Right lobe of liver (tissue), 6 donors: ENCODE results near the gene IFT52. TPM values are rescaled to one million over a fixed set of nuclear protein-coding genes. Genes with fewer than 3 reads are reported as not detected.

Source experiments
- ATAC-seq, 4 donors: fragments of 200-7000 bp; cut with Tn5 transposase; one replicate each; pipeline ENCODE4 v1.9.1; 2020; ENCODE audit warnings: mild to moderate bottlenecking in 4 of 4, moderate library complexity in 4 of 4
- DNase-seq, 3 donors: peaks; one replicate each; pipeline ENCODE4 v3.0.0-alpha.2; 2020
- H3K27ac ChIP-seq, 3 donors: fragments of 200-600 bp; one replicate each; pipeline ENCODE4 v1.8.0; 2022
- H3K27me3 ChIP-seq, 2 donors: fragments of 200-600 bp; one replicate each; pipeline ENCODE4 v1.8.0; 2022
- H3K36me3 ChIP-seq, 4 donors: fragments of 200-600 bp; sonication (generic) in 1 of 4; one replicate each; pipeline versions ENCODE4 v1.5.1 to v1.8.0; 2017 to 2022; ENCODE audit warnings: control low read depth in 1 of 4
- H3K4me1 ChIP-seq, 4 donors: fragments of 200-600 bp; sonication (generic) in 1 of 4; one replicate each; pipeline versions ENCODE4 v1.5.1 to v1.8.0; 2017 to 2022; ENCODE audit warnings: control low read depth in 1 of 4
- H3K4me3 ChIP-seq, 3 donors: fragments of 200-600 bp; one replicate each; pipeline ENCODE4 v1.8.0; 2022
- H3K9me3 ChIP-seq, 4 donors: fragments of 200-600 bp; sonication (generic) in 1 of 4; one replicate each; pipeline versions ENCODE4 v1.5.1 to v1.8.0; 2017 to 2022; ENCODE audit warnings: control low read depth in 1 of 4
- POLR2A ChIP-seq: fragments of 450-650 bp; IDR thresholded peaks from one replicate; pipeline ENCODE4 v1.6.1; 2017; ENCODE audit warnings: antibody characterized with exemption, mild to moderate bottlenecking
- WGBS: methylation state at CpG from one replicate; pipeline ENCODE4 v1.1.6; 2018; ENCODE audit warnings: low coverage, low lambda C conversion rate; ENCODE audit not compliant: insufficient coverage; ENCODE audit errors: missing lambda C conversion rate; 5-methylcytosine and 5-hydroxymethylcytosine counted together
- intact Hi-C, 2 donors: fragments of 100-400 bp; cut with DNase I; formaldehyde crosslinking; loops; one replicate each; pipeline versions ENCODE4 v1.11.2 to v1.14.1; 2022
- total RNA-seq, 6 experiments: library from RNA; depleted of rRNA in 2 of 6; stranded (reverse); fragments of >200 nt in 2 of 6; fragmentation: NEBNext Ultra II Directional in 3 of 6; extraction: Animal tissue kit (Norgen Biotek cat#: 25700) in 3 of 6; gene quantifications; one replicate each; pipeline versions ENCODE4 v1.1.0 to v1.2.4, GENCODE V29; 2016 to 2023
- TF ChIP-seq, protein P1 (sequence below), 4 donors: fragments of 200-600 bp in 3 of 4; fragments of 450-650 bp in 1 of 4; IDR thresholded peaks; one replicate each; pipeline versions ENCODE4 v1.5.1 to v1.8.0; 2016 to 2022; ENCODE audit warnings: antibody characterized with exemption in 4 of 4, mild to moderate bottlenecking in 2 of 4
- donor health status: DM: no; HTN: yes; CAD: no.
- donor health status: DM: no; HTN: no; CAD: no.
- donor health status: DM: no; HTN: no; CAD: no.
- donor health status: DM: no; HTN: yes; CAD: no.
- donor health status: DM: no; HTN: yes; CAD: no.

IFT52 gene
- total RNA-seq, 6 experiments from 2014 or later: 3.4 to 6.0 (median 4.1) TPM

DNA sequence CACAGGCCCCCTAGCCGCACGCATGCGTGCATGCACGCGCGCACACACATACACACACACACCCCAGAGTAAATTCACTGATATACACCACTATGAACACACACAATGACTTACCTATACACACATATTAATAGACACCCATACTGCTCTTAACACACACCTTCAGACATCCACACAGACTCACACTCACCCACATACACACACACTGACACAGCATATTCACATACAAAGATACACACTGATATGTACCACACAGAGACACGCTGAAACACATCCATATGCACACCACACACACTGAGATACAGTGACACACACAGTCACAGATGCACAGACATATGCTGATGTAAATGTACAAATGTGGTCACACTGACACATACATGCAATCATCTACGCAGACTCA lies 26.3 kb upstream of the IFT52 start:
- intact Hi-C loops: no loop called here
- ATAC-seq (no peak), DNase-seq (no peak)
- Histone ChIP-seq H3K36me3 (peaks cover 0 to 48% (median 20%) of the 10 kb centered on the region in 4 donors), H3K4me3 (no peak overlapping the region), H3K4me1 (peaks cover 0 to 13% (median 0%) of the 10 kb centered on the region in 4 donors), H3K9me3 (no peaks in the 10 kb centered on the region), H3K27me3 (no peaks in the 10 kb centered on the region), H3K27ac (no peak overlapping the region)
- TF ChIP-seq POLR2A: no peak
- TF ChIP-seq, protein P1, sequence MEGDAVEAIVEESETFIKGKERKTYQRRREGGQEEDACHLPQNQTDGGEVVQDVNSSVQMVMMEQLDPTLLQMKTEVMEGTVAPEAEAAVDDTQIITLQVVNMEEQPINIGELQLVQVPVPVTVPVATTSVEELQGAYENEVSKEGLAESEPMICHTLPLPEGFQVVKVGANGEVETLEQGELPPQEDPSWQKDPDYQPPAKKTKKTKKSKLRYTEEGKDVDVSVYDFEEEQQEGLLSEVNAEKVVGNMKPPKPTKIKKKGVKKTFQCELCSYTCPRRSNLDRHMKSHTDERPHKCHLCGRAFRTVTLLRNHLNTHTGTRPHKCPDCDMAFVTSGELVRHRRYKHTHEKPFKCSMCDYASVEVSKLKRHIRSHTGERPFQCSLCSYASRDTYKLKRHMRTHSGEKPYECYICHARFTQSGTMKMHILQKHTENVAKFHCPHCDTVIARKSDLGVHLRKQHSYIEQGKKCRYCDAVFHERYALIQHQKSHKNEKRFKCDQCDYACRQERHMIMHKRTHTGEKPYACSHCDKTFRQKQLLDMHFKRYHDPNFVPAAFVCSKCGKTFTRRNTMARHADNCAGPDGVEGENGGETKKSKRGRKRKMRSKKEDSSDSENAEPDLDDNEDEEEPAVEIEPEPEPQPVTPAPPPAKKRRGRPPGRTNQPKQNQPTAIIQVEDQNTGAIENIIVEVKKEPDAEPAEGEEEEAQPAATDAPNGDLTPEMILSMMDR (IDR thresholded peaks at IDR 0.05): no peak
- no CpG with 5 or more reads among the region's 8 CpGs for WGBS

DNA sequence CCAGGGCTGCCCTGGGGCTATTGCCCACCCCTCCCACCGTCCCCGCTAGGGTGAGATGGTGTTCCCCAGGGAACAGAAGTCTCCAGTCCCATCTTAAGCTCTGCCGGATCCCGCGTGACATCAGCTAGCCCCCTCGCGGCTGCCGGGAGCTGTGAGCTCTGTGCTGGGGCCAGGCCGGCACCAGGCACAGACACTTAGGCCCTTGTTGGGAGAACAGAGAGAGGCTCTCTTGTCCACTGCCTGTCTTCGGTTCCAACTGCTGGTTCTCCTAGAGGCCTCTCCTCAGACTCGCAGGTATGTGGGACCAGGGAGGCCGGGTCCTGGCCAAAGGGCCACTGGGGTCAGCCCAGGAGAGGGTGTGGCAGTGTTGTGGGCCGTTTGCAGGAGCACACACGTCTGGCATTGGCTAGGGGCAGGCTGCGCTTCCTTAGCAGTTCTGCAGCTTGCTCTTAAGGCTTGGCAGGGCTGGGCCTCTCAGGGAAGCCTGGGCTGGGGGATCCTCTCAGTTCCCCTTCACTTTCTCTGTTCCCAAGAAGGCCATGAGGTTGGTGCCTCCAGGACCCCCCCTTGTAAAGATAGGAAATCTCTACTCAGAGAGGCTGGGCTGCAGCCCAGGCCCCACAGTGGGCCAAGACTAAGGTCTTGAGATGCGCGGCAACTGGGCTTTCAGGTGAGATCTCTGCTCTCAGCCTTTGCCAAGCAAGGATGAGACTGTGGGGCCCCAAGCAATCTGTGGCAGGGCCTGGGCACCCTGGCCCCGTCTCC lies 25.6 kb upstream of the IFT52 start:
- H3K9me3 ChIP-seq: no peaks in the 10 kb centered on the region
- H3K27ac ChIP-seq: no peak overlapping the region
- 100% methylated on average over 2 of the region's 18 CpGs for WGBS
- ATAC-seq (no peak), DNase-seq (no peak)
- H3K4me1 ChIP-seq: peaks cover 0 to 13% (median 0%) of the 10 kb centered on the region in 4 donors
- no peaks in the 10 kb centered on the region for H3K27me3 ChIP-seq
- TF ChIP-seq POLR2A: no peak
- TF ChIP-seq, protein P1 (IDR thresholded peaks at IDR 0.05): no peak
- intact Hi-C loops: no loop called here
- peaks cover 0 to 55% (median 25%) of the 10 kb centered on the region in 4 donors for H3K36me3 ChIP-seq
- no peak overlapping the region for H3K4me3 ChIP-seq

DNA sequence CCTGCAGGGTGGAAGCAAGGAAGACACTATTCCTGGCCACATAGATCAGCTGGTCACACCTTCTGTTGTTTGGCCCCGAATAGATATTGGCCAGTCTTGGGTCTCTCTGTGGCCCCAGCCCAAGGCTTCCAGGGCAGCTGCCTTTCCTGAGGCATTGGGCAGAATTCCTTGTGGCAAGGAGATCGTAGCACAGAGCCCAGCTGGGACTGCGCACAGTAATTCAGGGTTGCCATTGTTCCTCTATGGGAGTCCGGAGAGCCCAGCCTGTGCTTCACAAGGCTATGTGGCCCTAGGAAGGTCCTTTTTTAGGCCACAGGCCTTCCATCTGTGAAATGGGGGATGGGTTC lies 25.0 kb upstream of the IFT52 start:
- no CpG with 5 or more reads among the region's 4 CpGs for WGBS
- intact Hi-C loops: no loop called here

DNA sequence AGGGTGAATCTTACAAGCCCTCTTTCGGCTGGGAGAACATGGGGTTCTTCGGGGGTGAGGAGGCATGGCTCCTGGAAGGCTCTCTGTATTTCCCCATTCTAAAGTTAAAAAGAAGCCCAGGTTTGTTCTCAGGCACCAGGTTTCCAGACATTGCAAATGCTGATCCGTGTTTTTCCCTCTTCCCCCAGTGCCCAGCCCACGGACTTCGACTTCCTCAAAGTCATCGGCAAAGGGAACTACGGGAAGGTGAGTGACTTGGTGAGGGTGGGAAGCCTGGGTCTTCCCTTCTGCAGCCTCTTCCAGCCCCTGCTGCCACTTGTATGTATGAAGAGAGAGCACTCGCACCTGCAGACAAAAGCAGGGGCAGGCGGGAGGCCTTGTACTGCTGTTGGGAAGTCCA lies 23.3 kb upstream of the IFT52 start:
- Histone ChIP-seq H3K27ac (no peak overlapping the region), H3K4me1 (no peaks in the 10 kb centered on the region), H3K9me3 (no peaks in the 10 kb centered on the region), H3K4me3 (no peak overlapping the region), H3K36me3 (peaks cover 0 to 72% (median 33%) of the 10 kb centered on the region in 4 donors), H3K27me3 (no peaks in the 10 kb centered on the region)
- WGBS: 66% methylated on average over 6 of the region's 9 CpGs
- ATAC-seq (no peak), DNase-seq (no peak)
- intact Hi-C loops: no loop called here
- TF ChIP-seq, protein P1 (IDR thresholded peaks at IDR 0.05): no peak
- no peak for TF ChIP-seq POLR2A

More for the DNA sequence above, 25.0 kb upstream of the IFT52 start:
- Histone ChIP-seq H3K27ac (no peak overlapping the region), H3K36me3 (peaks cover 0 to 60% (median 30%) of the 10 kb centered on the region in 4 donors), H3K4me3 (no peak overlapping the region), H3K4me1 (peaks cover 0 to 11% (median 0%) of the 10 kb centered on the region in 4 donors), H3K27me3 (no peaks in the 10 kb centered on the region), H3K9me3 (no peaks in the 10 kb centered on the region)
- DNase-seq (no peak), ATAC-seq (no peak)
- TF ChIP-seq POLR2A: no peak

DNA sequence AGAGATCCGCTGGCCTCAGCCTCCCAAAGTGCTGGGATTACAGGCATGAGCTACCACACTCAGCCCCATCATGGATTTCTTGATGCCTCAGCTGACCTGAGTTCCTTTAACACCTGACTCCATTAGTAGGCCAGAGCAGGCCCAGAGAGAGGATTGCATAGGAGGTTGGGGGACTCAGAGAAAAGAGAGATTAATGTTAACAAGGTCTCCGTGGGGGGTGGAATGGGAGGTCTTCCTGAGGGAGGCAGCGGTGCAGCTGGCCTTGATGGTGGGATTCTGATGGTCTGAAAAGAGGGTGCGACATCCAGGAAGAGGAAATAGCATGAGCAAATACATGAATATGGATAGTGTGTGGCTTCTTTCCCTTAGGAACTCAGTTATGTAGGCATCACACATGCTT lies 22.0 kb upstream of the IFT52 start:
- Histone ChIP-seq H3K9me3 (no peaks in the 10 kb centered on the region), H3K4me3 (no peak overlapping the region), H3K27ac (no peak overlapping the region), H3K4me1 (no peaks in the 10 kb centered on the region), H3K36me3 (peaks cover 0 to 81% (median 34%) of the 10 kb centered on the region in 4 donors), H3K27me3 (no peaks in the 10 kb centered on the region)
- TF ChIP-seq, protein P1 (IDR thresholded peaks at IDR 0.05): no peak
- no peak for TF ChIP-seq POLR2A
- intact Hi-C loops: no loop called here
- DNase-seq (no peak), ATAC-seq (no peak)
- WGBS: 84% methylated on average over 3 of the region's 4 CpGs
